Psoas muscle (tissue), 8 donors: ENCODE measurements around the gene SH2D3C. TPM values are rescaled to one million over a fixed set of nuclear protein-coding genes. Genes with fewer than 3 reads are reported as not detected.

Source experiments
- ATAC-seq, 4 donors: fragments of 200-7000 bp; cut with Tn5 transposase; one replicate each; pipeline ENCODE4 v1.9.1; 2020; ENCODE audit warnings: moderate library complexity in 3 of 4, mild to moderate bottlenecking in 2 of 4
- DNase-seq, 2 donors: peaks; one replicate each; pipeline ENCODE4 v3.0.0-alpha.2; 2020
- H3K27ac ChIP-seq: fragments of 200-600 bp; one replicate; pipeline ENCODE4 v1.8.0; 2022
- H3K27me3 ChIP-seq, 3 donors: fragments of 200-600 bp in 1 of 3; one replicate each; pipeline versions ENCODE4 v1.6.1 to v1.8.0; 2013 to 2022; ENCODE audit warnings: low read length in 2 of 3, mild to moderate bottlenecking in 2 of 3, moderate library complexity in 1 of 3; ENCODE audit not compliant: insufficient read depth in 3 of 3
- H3K36me3 ChIP-seq, 2 donors: fragments of 200-600 bp in 1 of 2; one replicate each; pipeline versions ENCODE4 v1.6.1 to v1.8.0; 2013 to 2022; ENCODE audit warnings: low read depth in 1 of 2, mild to moderate bottlenecking in 1 of 2, moderate library complexity in 1 of 2; ENCODE audit not compliant: insufficient read depth in 1 of 2
- H3K4me1 ChIP-seq: fragments of 200-600 bp; one replicate; pipeline ENCODE4 v1.8.0; 2022
- H3K4me3 ChIP-seq: fragments of 200-600 bp; one replicate; pipeline ENCODE4 v1.8.0; 2022; ENCODE audit warnings: mild to moderate bottlenecking
- H3K9me3 ChIP-seq: fragments of 200-600 bp; one replicate; pipeline ENCODE4 v1.8.0; 2022
- CTCF ChIP-seq: fragments of 200-600 bp; IDR thresholded peaks from one replicate; pipeline ENCODE4 v1.8.0; 2022; ENCODE audit warnings: antibody characterized with exemption
- WGBS, 3 donors: extraction: QIAGEN DNeasy Blood & Tissue Kit; methylation state at CpG; one replicate each; pipeline versions ENCODE4 v1.1.6 to v1.1.7; 2013; 5-methylcytosine and 5-hydroxymethylcytosine counted together
- intact Hi-C, 2 donors: fragments of 100-400 bp; cut with DNase I; formaldehyde crosslinking; loops; one replicate each; pipeline versions ENCODE4 v1.11.0 to v1.14.2; 2022
- polyA plus RNA-seq, 3 donors: library from polyadenylated mRNA; stranded (reverse); fragments of 200-250 nt; gene quantifications; one replicate each; pipeline ENCODE4 v1.2.3, GENCODE V29; 2013
- total RNA-seq, 4 donors: library from RNA; stranded (reverse); fragmentation: NEBNext Ultra II Directional in 2 of 4; extraction: Animal tissue kit (Norgen Biotek cat#: 25700) in 2 of 4; gene quantifications; one replicate each; pipeline versions ENCODE4 v1.2.1 to v1.2.4, GENCODE V29; 2021 to 2023
- donor health status: healthy with polysubstance abuse.
- donor health status: DM: no; HTN: no; CAD: no; lungs with moderate emphysema.
- donor health status: Bipolar disorder and iron deficiency.
- donor health status: healthy.
- donor health status: DM: yes; HTN: yes; CAD: no.
- donor health status: DM: no; HTN: no; CAD: no.
- donor health status: DM: no; HTN: no; CAD: no.
- donor health status: DM: yes; HTN: yes; CAD: no.

The SH2D3C gene
- total and polyA plus RNA-seq, 7 donors, result 5.3 to 12.0 (median 10.0) TPM

- Histone ChIP-seq H3K4me3 (peak overlapping the region; percentile 54), H3K4me1 (peaks cover 8% of the 10 kb centered on the region), H3K9me3 (no peaks in the 10 kb centered on the region), H3K36me3 (peaks cover 0 to 19% of the 10 kb centered on the region in 2 donors), H3K27me3 (peaks cover 0 to 1% (median 0%) of the 10 kb centered on the region in 3 donors), H3K27ac (peak overlapping the region; percentile 77)
- 63 to 67% (median 63%) methylated on average over 38 of the region's 38 CpGs for WGBS, 3 donors
- no peak for TF ChIP-seq CTCF
- peak; percentile 34 to 67 (median 47) for ATAC-seq
- intact Hi-C loops, result no loop called here
- DNase-seq, result peak; percentile 62 to 88
These were observed 36.5 kb downstream of the SH2D3C start for GRCh38 chr9:127741831-127742434.

GRCh38 chr9:127739614-127740330 is 38.7 kb downstream of the SH2D3C start:
- Histone ChIP-seq H3K27ac (peak overlapping the region; percentile 77), H3K9me3 (no peaks in the 10 kb centered on the region), H3K4me3 (no peak overlapping the region), H3K4me1 (peaks cover 12% of the 10 kb centered on the region), H3K36me3 (peaks cover 0 to 19% of the 10 kb centered on the region in 2 donors), H3K27me3 (peaks cover 0 to 1% (median 0%) of the 10 kb centered on the region in 3 donors)
- TF ChIP-seq CTCF, result no peak
- peak in 1 of 4 donors; percentile 1 for ATAC-seq
- 72 to 82% (median 75%) methylated on average over 19 of the region's 19 CpGs for WGBS, 3 donors
- DNase-seq, result peak; percentile 51 to 82
- intact Hi-C loops, result loop anchor here (2.0 to 5.0 kb wide), 4 partner anchors 45 to 179 kb away; partner anchors contain the start of gene ST6GALNAC4 (in 1 of the 2)

GRCh38 chr9:127738666-127739065 is 39.8 kb downstream of the SH2D3C start:
- H3K36me3 ChIP-seq, result peaks cover 0 to 20% of the 10 kb centered on the region in 2 donors
- TF ChIP-seq CTCF, result no peak
- no peaks in the 10 kb centered on the region for H3K9me3 ChIP-seq
- no peak overlapping the region for H3K4me3 ChIP-seq
- peaks cover 0 to 1% (median 0%) of the 10 kb centered on the region in 3 donors for H3K27me3 ChIP-seq
- DNase-seq, result peak in 1 of 2 donors; percentile 42
- ATAC-seq, result no peak
- WGBS, 3 donors, result 85 to 86% (median 86%) methylated on average over 13 of the region's 13 CpGs
- no peak overlapping the region for H3K27ac ChIP-seq
- intact Hi-C loops, result loop anchor here (2.0 to 5.0 kb wide), 4 partner anchors 46 to 180 kb away; partner anchors contain the start of gene ST6GALNAC4 (in 1 of the 2)
- peaks cover 19% of the 10 kb centered on the region for H3K4me1 ChIP-seq

GRCh38 chr9:127735530-127736185 is 42.8 kb downstream of the SH2D3C start:
- WGBS, 3 donors, result 23 to 25% (median 25%) methylated on average over 15 of the region's 15 CpGs
- ATAC-seq (no peak), DNase-seq (no peak)
- TF ChIP-seq CTCF, result no peak
- intact Hi-C loops, result loop anchor here (2.0 to 5.0 kb wide), 3 partner anchors 49 to 182 kb away; partner anchors contain the start of gene ST6GALNAC4 (in 1 of the 2)
- Histone ChIP-seq H3K9me3 (no peaks in the 10 kb centered on the region), H3K4me1 (peaks cover 19% of the 10 kb centered on the region), H3K27ac (peak overlapping the region; percentile 99), H3K36me3 (peaks cover 0 to 46% of the 10 kb centered on the region in 2 donors), H3K4me3 (peak overlapping the region; percentile 97), H3K27me3 (peaks cover 0 to 1% (median 0%) of the 10 kb centered on the region in 3 donors)
